Measurements from ENCODE around the gene MACROD2.
"Not testable (repeated sequence)": the region's sequence is repeated elsewhere in the genome, so short reads cannot be mapped to it uniquely, and the experiment has no call there.

The MACROD2 gene

GRCh38 chr20:14266246-14266645 lies 270.9 kb downstream of the MACROD2 start:
- POLR2A ChIA-PET, result no interaction called here
- H3K4me3 ChIP-seq (ENCODE audit: low read depth, low read length), result no peak overlapping the region
- CTCF ChIA-PET, result interaction anchor here (1.0 to 3.5 kb wide), 3 partner anchors 40 to 77 kb away, joined by 3 to 25 read pairs (median 10); no protein-coding TSS in a partner anchor
- DNase-seq (ENCODE audit: low read depth, low spot score), result no peak
- no peak for TF ChIP-seq CTCF (IDR thresholded peaks at IDR 0.05; ENCODE audit: insufficient read depth, low read length, missing control alignments)

- DNase-seq (ENCODE audit: low read depth, low spot score); POLR2A ChIA-PET; H3K4me3 ChIP-seq (ENCODE audit: low read depth, low read length); CTCF ChIA-PET: not testable (repeated sequence)
Observed at GRCh38 chr20:14270751-14271150, 275.4 kb downstream of the MACROD2 start.

GRCh38 chr20:14282140-14282539 lies 286.8 kb downstream of the MACROD2 start:
- no peak for DNase-seq (ENCODE audit: low read depth, low spot score)
- H3K4me3 ChIP-seq (ENCODE audit: low read depth, low read length), result no peak overlapping the region
- TF ChIP-seq CTCF (IDR thresholded peaks at IDR 0.05; ENCODE audit: insufficient read depth, low read length, missing control alignments), result no peak
- POLR2A ChIA-PET, result no interaction called here
- CTCF ChIA-PET, result no interaction called here

- no peak for DNase-seq (ENCODE audit: low read depth, low spot score)
- H3K4me3 ChIP-seq (ENCODE audit: low read depth, low read length), result no peak overlapping the region
- TF ChIP-seq CTCF (IDR thresholded peaks at IDR 0.05; ENCODE audit: insufficient read depth, low read length, missing control alignments), result no peak
- ChIA-PET POLR2A (no interaction called here), CTCF (interaction anchor here (0.6 kb wide), 1 partner anchor 12 kb away, joined by 4 read pairs; no protein-coding TSS in a partner anchor)
Observed at GRCh38 chr20:14284443-14284842, 289.1 kb downstream of the MACROD2 start.

- DNase-seq (ENCODE audit: low read depth, low spot score), result no peak
- no peak for TF ChIP-seq CTCF (IDR thresholded peaks at IDR 0.05; ENCODE audit: insufficient read depth, low read length, missing control alignments)
- POLR2A ChIA-PET, result no interaction called here
- no peak overlapping the region for H3K4me3 ChIP-seq (ENCODE audit: low read depth, low read length)
- CTCF ChIA-PET, result no interaction called here
Observed at GRCh38 chr20:14288341-14289330, 293.3 kb downstream of the MACROD2 start.

GRCh38 chr20:14291502-14291901 lies 296.2 kb downstream of the MACROD2 start:
- ChIA-PET POLR2A (no interaction called here), CTCF (interaction anchor here (1.0 kb wide), 1 partner anchor 102 kb away, joined by 3 read pairs; no protein-coding TSS in a partner anchor)
- TF ChIP-seq CTCF (IDR thresholded peaks at IDR 0.05; ENCODE audit: insufficient read depth, low read length, missing control alignments), result no peak
- H3K4me3 ChIP-seq (ENCODE audit: low read depth, low read length), result no peak overlapping the region
- no peak for DNase-seq (ENCODE audit: low read depth, low spot score)
